PC-9 (cell line): Measurements from ENCODE around the gene PHOSPHO1.

Experiments
- CTCF ChIP-seq: fragments of 200-600 bp; sonication (generic); conservative IDR thresholded peaks from 2 replicates; pipeline ENCODE4 v1.6.1; 2017; ENCODE audit warnings: mixed run types, antibody characterized with exemption, mild to moderate bottlenecking, moderate library complexity
- EZH2 ChIP-seq: fragments of 200-600 bp; sonication (generic); IDR thresholded peaks from 2 replicates; pipeline ENCODE4 v1.8.0; 2017; ENCODE audit warnings: antibody characterized with exemption, low read depth

DNA sequence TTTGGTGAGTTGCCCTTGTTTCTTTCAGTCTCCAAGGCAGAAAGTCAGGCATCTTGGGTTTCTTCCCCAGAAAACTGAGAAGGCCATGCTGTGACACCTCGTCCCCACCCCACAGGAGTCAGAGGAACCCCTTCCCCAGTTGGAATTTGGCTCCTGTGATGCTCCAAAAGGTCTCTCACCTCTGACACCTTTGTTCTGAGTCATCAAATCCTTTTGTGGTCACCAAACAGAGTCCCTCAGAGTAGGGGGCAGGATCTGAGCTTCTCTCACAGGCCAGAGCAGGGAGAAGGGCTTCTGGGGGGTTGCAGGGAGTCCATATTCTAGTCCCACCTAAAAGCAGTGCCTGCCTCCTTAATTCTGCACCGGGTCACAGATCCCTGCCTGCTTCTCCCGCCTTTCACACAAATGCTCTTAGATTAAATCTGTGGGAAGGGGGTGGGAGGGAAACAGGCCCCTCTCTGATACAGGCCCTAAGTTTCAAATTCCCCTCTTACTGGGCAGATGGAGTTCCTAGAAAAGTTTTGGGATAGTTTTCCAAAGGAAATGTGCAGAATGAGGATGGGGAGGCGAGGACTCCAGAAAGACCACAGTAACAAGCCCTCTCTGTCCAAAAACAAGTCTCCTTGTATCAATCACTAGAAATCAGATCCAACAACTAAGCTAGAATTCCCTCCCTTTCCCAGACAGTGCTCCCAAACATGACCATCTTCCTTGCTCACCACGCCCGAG lies 1.3 kb downstream of the PHOSPHO1 start:
- TF ChIP-seq CTCF (no peak), EZH2 (no peak)
